Pulmonary artery endothelial cell (primary cell): Measurements from ENCODE around the gene CNTROB. TPM values are rescaled to one million over a fixed set of nuclear protein-coding genes. Genes with fewer than 3 reads are reported as not detected.
"Not testable (repeated sequence)": the region's sequence is repeated elsewhere in the genome, so short reads cannot be mapped to it uniquely, and the experiment has no call there.

Experiments
- DNase-seq: peaks from one replicate; pipeline ENCODE4 v3.0.0-alpha.2; 2011; ENCODE audit warnings: low read depth, low spot score
- total RNA-seq: library from RNA; depleted of rRNA; stranded (reverse); fragments of >200 nt; gene quantifications from 2 replicates; pipeline ENCODE4 v1.2.3, GENCODE V29; 2014

The CNTROB gene
- total RNA-seq, 1 donor from 2014 or later = 17.9 TPM

GRCh38 chr17:7944326-7944725, 12.3 kb downstream of the CNTROB start:
- no peak for DNase-seq

GRCh38 chr17:7945651-7946050, 13.6 kb downstream of the CNTROB start:
- DNase-seq = no peak

GRCh38 chr17:7946441-7946840, 14.4 kb downstream of the CNTROB start:
- DNase-seq = no peak

- DNase-seq = no peak
Measured at GRCh38 chr17:7947651-7948050, 15.6 kb downstream of the CNTROB start.

- no peak for DNase-seq
Measured at GRCh38 chr17:7950578-7950977, 18.6 kb downstream of the CNTROB start.

- DNase-seq = no peak
Measured at GRCh38 chr17:7951143-7951792, 19.3 kb downstream of the CNTROB start.

GRCh38 chr17:7953266-7953665, 21.3 kb downstream of the CNTROB start:
- DNase-seq = not testable (repeated sequence)

- DNase-seq = no peak
Measured at GRCh38 chr17:7955414-7956227, 23.6 kb downstream of the CNTROB start.

GRCh38 chr17:7956228-7956965, 24.4 kb downstream of the CNTROB start:
- no peak for DNase-seq

- DNase-seq = no peak
Measured at GRCh38 chr17:7959503-7960253, 27.7 kb downstream of the CNTROB start.

GRCh38 chr17:7961421-7961820, 29.4 kb downstream of the CNTROB start:
- no peak for DNase-seq

- DNase-seq = no peak
Measured at GRCh38 chr17:7967751-7968150, 35.7 kb downstream of the CNTROB start.

- DNase-seq = no peak
Measured at GRCh38 chr17:7969433-7969832, 37.4 kb downstream of the CNTROB start.

GRCh38 chr17:7971651-7972050, 39.6 kb downstream of the CNTROB start:
- DNase-seq = no peak

GRCh38 chr17:7972131-7972785, 40.3 kb downstream of the CNTROB start:
- DNase-seq = no peak

- DNase-seq = no peak
Measured at GRCh38 chr17:7974638-7975131, 42.7 kb downstream of the CNTROB start.

- no peak for DNase-seq
Measured at GRCh38 chr17:7977039-7977438, 45.0 kb downstream of the CNTROB start.

- no peak for DNase-seq
Measured at GRCh38 chr17:7977805-7978204, 45.8 kb downstream of the CNTROB start.

- DNase-seq = no peak
Measured at GRCh38 chr17:7982173-7982572, 50.2 kb downstream of the CNTROB start.

GRCh38 chr17:7982666-7983065, 50.7 kb downstream of the CNTROB start:
- no peak for DNase-seq

- DNase-seq = no peak
Measured at GRCh38 chr17:7984904-7985303, 52.9 kb downstream of the CNTROB start.
